ENCODE measurements around the gene ALK. TPM values are rescaled to one million over a fixed set of nuclear protein-coding genes. Genes with fewer than 3 reads are reported as not detected.

The ALK gene
- total and polyA plus RNA-seq, 2 donors (not counting 1 experiment from before 2014, with no cell fraction given): not detected

DNA sequence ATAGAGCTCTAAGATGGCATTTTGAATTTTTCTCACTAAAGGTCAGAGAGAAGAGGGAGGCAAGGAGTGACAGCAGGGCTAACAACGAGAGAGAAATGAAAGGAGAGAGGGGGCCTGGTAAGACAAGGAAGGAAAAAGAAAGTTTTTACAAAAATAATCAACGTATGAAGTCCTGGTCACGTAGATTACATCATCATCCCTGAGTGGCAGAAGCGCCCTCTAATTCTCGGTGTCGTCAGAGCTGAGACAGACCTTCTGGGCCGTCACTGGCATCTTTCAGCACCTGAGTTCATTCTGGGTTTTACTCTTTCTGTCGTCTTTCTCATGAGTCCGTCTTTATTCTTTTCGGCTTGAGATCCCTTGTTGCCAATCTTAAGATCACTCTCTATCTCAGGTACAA, 329.8 kb downstream of the ALK start:
- no peak overlapping the region for H2AFZ ChIP-seq (ENCODE audit: insufficient read depth, low read depth, low read length, poor library complexity, severe bottlenecking)
- no peaks in the 10 kb centered on the region for H3K36me3 ChIP-seq (replicated peaks in 1 of 2; ENCODE audit: control extremely low read depth in 1 of 2, control insufficient read depth in 1 of 2, extremely low read depth in 1 of 2, insufficient read depth in 2 of 2, low read length in 1 of 2)
- H3K4me2 ChIP-seq (replicated peaks; ENCODE audit: low read depth, low read length, poor library complexity, severe bottlenecking): no peak overlapping the region
- H3K4me3 ChIP-seq (ENCODE audit: control extremely low read depth in 1 of 5, extremely low read depth in 1 of 5, insufficient read depth in 1 of 5, low read depth in 2 of 5, low read length in 4 of 5): no peak overlapping the region
- no peak for ATAC-seq (ENCODE audit: low read depth)
- no peak overlapping the region for H3K27ac ChIP-seq (ENCODE audit: low read length in 2 of 2)
- ChIA-PET CTCF (no interaction called here), POLR2A (no interaction called here)
- H4K20me1 ChIP-seq (ENCODE audit: control insufficient read depth, insufficient read depth, low read length, poor library complexity, severe bottlenecking): no peaks in the 10 kb centered on the region
- Mint-ChIP-seq H3K4me1 (no peaks in the 10 kb centered on the region), H3K27ac (no peak overlapping the region), H3K4me3 (no peak overlapping the region), H3K9me3 (ENCODE audit: insufficient read depth) (no peaks in the 10 kb centered on the region), H3K27me3 (no peaks in the 10 kb centered on the region)
- WGBS (ENCODE audit: insufficient coverage): 88% methylated on average over 7 of the region's 10 CpGs
- intact Hi-C loops (cut with micrococcal nuclease): no loop called here
- H3K9me3 ChIP-seq (ENCODE audit: control extremely low read depth in 1 of 3, control insufficient read depth in 2 of 3, insufficient read depth in 1 of 3, low read length in 2 of 3): no peaks in the 10 kb centered on the region
- H3K9ac ChIP-seq (ENCODE audit: low read length): no peak overlapping the region
- H3K27me3 ChIP-seq (replicated peaks in 1 of 4; ENCODE audit: control extremely low read depth in 1 of 4, control insufficient read depth in 3 of 4, insufficient read depth in 4 of 4, low read length in 3 of 4): no peaks in the 10 kb centered on the region
- no peaks in the 10 kb centered on the region for H3K79me2 ChIP-seq (ENCODE audit: control insufficient read depth, insufficient read depth, low read length)
- DNase-seq: no peak
- H3K4me1 ChIP-seq (ENCODE audit: control insufficient read depth in 2 of 2, insufficient read depth in 2 of 2, low read length in 2 of 2): no peaks in the 10 kb centered on the region
- TF ChIP-seq, protein P1, sequence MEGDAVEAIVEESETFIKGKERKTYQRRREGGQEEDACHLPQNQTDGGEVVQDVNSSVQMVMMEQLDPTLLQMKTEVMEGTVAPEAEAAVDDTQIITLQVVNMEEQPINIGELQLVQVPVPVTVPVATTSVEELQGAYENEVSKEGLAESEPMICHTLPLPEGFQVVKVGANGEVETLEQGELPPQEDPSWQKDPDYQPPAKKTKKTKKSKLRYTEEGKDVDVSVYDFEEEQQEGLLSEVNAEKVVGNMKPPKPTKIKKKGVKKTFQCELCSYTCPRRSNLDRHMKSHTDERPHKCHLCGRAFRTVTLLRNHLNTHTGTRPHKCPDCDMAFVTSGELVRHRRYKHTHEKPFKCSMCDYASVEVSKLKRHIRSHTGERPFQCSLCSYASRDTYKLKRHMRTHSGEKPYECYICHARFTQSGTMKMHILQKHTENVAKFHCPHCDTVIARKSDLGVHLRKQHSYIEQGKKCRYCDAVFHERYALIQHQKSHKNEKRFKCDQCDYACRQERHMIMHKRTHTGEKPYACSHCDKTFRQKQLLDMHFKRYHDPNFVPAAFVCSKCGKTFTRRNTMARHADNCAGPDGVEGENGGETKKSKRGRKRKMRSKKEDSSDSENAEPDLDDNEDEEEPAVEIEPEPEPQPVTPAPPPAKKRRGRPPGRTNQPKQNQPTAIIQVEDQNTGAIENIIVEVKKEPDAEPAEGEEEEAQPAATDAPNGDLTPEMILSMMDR (IDR thresholded peaks at IDR 0.05): no peak
- TF ChIP-seq EZH2 (IDR thresholded peaks at IDR 0.05; ENCODE audit: borderline replicate concordance, insufficient read depth, low read depth, low read length, poor library complexity, severe bottlenecking): no peak

DNA sequence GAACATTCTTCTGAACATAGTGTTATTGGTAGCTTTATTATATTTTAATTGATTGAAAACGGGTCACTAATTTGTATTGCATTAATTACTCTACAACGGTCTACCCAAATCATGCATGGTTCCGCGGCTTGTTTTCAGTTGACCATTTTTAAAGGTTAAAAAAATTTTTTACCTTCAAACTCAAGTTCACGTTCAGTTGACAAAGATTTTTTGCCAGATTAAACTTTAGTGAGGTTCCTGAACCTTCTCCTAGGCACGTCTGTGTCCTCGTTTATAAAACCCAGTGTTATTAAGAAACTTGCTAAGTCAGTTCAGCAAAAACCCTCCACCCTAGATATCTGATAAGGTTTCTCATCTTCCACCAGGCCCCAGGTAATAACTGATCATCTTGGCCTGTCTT, 331.2 kb downstream of the ALK start:
- Histone ChIP-seq H3K9me3 (ENCODE audit: control extremely low read depth in 1 of 3, control insufficient read depth in 2 of 3, insufficient read depth in 1 of 3, low read length in 2 of 3) (no peaks in the 10 kb centered on the region), H3K36me3 (replicated peaks in 1 of 2; ENCODE audit: control extremely low read depth in 1 of 2, control insufficient read depth in 1 of 2, extremely low read depth in 1 of 2, insufficient read depth in 2 of 2, low read length in 1 of 2) (no peaks in the 10 kb centered on the region), H3K4me2 (replicated peaks; ENCODE audit: low read depth, low read length, poor library complexity, severe bottlenecking) (no peak overlapping the region), H2AFZ (ENCODE audit: insufficient read depth, low read depth, low read length, poor library complexity, severe bottlenecking) (no peak overlapping the region), H3K27me3 (replicated peaks in 1 of 4; ENCODE audit: control extremely low read depth in 1 of 4, control insufficient read depth in 3 of 4, insufficient read depth in 4 of 4, low read length in 3 of 4) (no peaks in the 10 kb centered on the region), H3K9ac (ENCODE audit: low read length) (no peak overlapping the region), H3K27ac (ENCODE audit: low read length in 2 of 2) (no peak overlapping the region), H3K79me2 (ENCODE audit: control insufficient read depth, insufficient read depth, low read length) (no peaks in the 10 kb centered on the region), H4K20me1 (ENCODE audit: control insufficient read depth, insufficient read depth, low read length, poor library complexity, severe bottlenecking) (no peaks in the 10 kb centered on the region), H3K4me3 (ENCODE audit: control extremely low read depth in 1 of 5, extremely low read depth in 1 of 5, insufficient read depth in 1 of 5, low read depth in 2 of 5, low read length in 4 of 5) (no peak overlapping the region), H3K4me1 (ENCODE audit: control insufficient read depth in 2 of 2, insufficient read depth in 2 of 2, low read length in 2 of 2) (no peaks in the 10 kb centered on the region)
- Mint-ChIP-seq H3K27ac (no peak overlapping the region), H3K4me3 (no peak overlapping the region), H3K27me3 (no peaks in the 10 kb centered on the region), H3K4me1 (no peaks in the 10 kb centered on the region), H3K9me3 (ENCODE audit: insufficient read depth) (no peaks in the 10 kb centered on the region)
- POLR2A ChIA-PET: no interaction called here
- intact Hi-C loops (cut with micrococcal nuclease): no loop called here
- no peak for TF ChIP-seq EZH2 (IDR thresholded peaks at IDR 0.05; ENCODE audit: borderline replicate concordance, insufficient read depth, low read depth, low read length, poor library complexity, severe bottlenecking)
- TF ChIP-seq, protein P1 (IDR thresholded peaks at IDR 0.05): no peak
- CTCF ChIA-PET: no interaction called here
- 97% methylated on average over 4 of the region's 7 CpGs for WGBS (ENCODE audit: insufficient coverage)
- ATAC-seq (ENCODE audit: low read depth): no peak
- DNase-seq: no peak
